Jurkat, Clone E6-1 (cell line): ENCODE results near the gene HRH3.
A peak's percentile ranks its signal among the peaks of the same experiment; 100 is the strongest.

ENCODE experiments used
- DNase-seq: peaks from one replicate; pipeline ENCODE4 v3.0.0-alpha.2; 2011; ENCODE audit warnings: low read depth, low spot score
- H3K4me3 ChIP-seq: 2 replicates; pipeline ENCODE4 v1.5.1; 2011; ENCODE audit warnings: mild to moderate bottlenecking, low read length, control low read depth, moderate library complexity

Gene HRH3

DNA sequence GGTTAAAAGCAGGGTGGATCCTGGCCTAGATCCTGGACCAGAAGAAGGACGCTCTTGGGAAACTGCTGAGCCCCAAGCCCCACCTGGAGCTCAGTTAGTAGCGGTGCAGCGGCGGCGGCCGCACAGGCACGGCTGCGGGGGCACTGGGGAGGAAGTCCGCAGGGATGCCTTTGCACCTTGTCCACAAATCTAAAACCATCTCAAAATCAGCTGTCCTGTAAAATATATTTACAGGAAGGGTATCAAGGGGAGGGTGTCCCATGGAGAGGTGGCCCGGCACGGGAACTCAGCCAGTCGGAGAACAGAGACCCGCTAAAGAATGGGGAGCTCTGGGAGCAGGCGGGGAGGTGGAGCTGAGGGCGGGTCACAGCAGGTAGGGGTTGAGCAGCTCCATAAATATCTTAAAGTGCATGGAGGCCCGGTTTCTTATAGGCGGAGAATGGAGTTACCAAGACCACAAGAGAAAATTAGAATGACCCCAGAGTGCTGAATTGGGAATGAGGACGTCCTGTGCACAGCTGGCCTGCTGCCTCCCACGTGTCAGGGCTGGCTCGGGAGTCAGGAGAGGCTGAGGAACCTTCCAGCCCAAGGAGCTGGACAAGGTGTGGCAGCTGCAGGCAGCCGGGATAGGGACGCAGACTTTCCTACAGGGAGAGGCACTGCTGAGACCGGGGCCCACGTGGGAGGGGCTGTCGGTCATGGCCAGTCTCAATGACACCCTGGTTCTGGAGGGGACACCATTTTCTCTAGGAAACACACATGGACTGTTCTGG is 29.3 kb downstream of the HRH3 start:
- no peak overlapping the region for H3K4me3 ChIP-seq
- DNase-seq = no peak

- no peak for DNase-seq
- H3K4me3 ChIP-seq = no peak overlapping the region
These were observed 32.9 kb downstream of the HRH3 start for GRCh38 chr20:62186887-62187866.

DNA sequence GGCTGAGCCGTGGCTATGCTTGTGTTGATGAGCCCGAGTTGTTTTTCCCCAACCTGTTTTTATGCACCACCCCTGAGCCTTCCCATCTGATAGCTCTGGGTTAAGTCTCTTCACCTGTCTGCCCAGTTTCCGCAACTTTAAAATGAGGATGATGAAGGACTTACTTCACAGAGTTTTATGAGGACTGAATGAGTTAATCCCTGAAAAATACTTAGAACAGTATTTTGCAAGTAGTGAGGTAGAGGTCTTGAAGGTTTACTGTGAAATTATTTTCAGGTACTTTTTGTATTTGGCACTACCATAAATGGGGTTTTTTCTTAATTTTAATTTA is 34.0 kb downstream of the HRH3 start:
- DNase-seq = no peak
- H3K4me3 ChIP-seq = no peak overlapping the region

DNA sequence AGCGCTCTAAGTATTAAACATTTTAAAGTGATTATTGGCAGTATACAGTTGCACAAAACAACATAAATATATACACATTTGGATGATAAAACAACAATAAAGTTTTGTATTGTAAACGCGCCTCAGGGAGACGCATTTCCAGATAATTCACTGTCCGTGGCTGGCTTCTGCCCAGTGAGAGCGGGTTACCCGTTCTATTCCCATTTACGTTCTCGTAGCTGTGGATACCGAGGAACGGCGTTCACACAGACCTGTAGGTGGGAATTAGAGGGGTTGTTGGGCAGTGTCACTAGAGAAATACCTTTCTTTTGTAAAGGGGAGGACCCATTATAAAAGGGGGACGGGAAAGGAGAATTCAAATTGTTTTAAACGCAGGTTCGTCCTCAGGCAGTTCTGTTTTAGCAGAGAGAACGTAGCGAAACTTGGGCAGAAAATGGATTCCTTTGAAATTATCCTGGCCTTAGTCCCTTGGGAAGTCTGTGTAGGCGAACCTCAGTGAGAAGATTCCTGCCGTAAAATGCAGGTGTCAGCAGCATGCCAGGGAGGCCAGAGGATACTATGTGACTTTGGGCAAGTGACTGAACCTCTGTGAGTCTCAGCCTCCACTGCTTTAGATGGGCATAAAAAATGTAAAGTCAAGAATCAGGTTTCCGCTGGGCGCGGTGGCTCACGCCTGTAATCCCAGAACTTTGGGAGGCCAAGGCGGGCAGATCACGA is 36.5 kb downstream of the HRH3 start:
- no peak for DNase-seq
- H3K4me3 ChIP-seq = peak overlapping the region; percentile 95

DNA sequence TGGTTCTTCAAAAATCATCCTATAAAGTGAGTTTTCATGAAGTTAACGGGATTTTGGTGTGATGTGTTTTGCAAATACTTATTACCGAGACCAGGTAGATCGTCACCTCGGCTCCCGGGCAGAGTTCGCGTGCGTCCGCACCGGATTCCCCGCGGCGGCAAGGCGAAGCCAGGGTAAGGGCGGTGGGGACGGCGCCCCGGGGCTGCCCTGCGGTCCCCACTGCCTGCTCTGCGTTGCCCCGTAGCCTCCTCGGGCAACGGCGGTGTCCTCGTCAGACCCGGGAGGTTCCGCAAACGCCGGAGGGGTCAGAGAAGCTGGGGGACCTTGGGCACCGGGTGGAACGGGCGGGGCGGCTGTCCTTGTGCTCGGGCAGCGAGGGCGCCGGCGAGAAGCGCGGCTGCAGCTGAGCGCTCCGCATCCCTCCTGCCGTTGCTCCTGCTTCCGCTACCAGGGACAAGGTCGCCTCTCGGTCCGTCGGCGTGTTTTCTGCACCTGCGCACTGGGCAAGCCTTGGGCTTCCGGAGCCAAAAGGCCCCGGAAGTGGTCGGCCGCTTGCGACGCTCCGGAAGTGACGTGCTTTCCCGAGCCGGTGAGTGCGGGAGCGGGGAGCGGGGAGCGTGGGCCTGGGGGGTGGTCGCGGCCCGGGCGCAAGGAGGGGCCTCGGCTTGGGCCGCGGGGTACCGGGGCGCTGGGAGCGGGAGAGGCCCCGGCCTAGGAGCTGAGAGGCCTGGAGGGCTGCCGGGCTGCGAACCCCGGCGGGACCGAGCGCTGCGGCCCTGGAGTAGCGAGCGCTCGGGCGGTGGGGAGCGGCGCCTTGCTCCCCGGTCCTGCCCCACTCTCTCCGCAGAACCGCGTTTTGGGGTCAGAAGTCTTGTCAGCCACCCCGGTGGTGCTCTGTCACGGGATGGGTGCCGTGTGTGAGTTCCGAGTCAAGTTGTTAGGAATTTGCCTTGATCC is 37.3 kb downstream of the HRH3 start, which contains the start of gene MTG2:
Gene MTG2 (plus strand): TSS at position 560 of the 957 bp plus-strand sequence. CDS start 10,393 bp downstream, outside the sequence.
- peak; percentile 95 for DNase-seq
- H3K4me3 ChIP-seq = peak within 1 kb of the TSS; percentile 95

GRCh38 chr20:62181808-62182207 is 38.3 kb downstream of the HRH3 start:
- DNase-seq = no peak
- H3K4me3 ChIP-seq = peak overlapping the region; percentile 95

- DNase-seq = no peak
- no peak overlapping the region for H3K4me3 ChIP-seq
These were observed 40.9 kb downstream of the HRH3 start for GRCh38 chr20:62179162-62179504.

- H3K4me3 ChIP-seq = no peak overlapping the region
- no peak for DNase-seq
These were observed 41.5 kb downstream of the HRH3 start for GRCh38 chr20:62178316-62179161.

- DNase-seq = no peak
- H3K4me3 ChIP-seq = no peak overlapping the region
These were observed 42.8 kb downstream of the HRH3 start for GRCh38 chr20:62177307-62177706.

DNA sequence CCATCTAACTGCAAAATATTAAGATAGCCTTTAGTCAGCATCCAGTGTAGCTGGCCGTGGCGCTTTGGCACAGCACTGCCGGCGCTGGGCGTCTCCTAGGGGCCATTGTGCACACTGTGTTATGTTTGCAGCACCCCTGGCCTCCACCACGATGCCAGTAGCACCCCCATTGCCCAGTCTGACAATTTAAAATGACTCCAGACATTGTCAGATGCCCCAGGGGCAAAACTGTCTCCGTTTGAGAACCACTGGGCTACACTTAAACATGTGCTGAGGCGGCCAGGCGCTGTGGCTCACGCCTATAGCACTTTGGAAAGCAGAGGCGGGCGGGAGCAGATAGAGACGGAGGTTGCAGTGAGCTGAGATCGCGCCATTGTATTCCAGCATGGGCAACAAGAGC is 43.2 kb downstream of the HRH3 start:
- H3K4me3 ChIP-seq = no peak overlapping the region
- DNase-seq = no peak

DNA sequence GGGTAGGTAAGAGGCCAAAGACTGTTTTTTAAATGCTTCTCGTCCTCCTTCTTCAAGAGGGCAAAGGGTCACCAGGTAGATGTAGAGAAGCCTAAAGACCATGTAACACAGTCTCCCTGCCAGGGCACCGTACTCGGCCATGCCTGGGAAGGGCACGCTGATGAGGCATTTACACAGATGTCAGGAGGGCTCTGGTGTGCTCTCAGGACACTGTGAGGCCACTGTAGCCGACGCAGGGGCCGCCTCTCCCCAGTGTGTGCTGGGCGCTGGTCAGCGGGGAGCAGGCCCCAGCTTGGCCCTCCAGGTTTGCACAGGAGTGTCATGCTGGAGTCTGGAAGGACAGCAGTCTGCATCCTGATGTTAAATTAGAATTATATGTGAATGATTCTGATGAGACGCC is 44.4 kb downstream of the HRH3 start:
- no peak overlapping the region for H3K4me3 ChIP-seq
- DNase-seq = no peak

DNA sequence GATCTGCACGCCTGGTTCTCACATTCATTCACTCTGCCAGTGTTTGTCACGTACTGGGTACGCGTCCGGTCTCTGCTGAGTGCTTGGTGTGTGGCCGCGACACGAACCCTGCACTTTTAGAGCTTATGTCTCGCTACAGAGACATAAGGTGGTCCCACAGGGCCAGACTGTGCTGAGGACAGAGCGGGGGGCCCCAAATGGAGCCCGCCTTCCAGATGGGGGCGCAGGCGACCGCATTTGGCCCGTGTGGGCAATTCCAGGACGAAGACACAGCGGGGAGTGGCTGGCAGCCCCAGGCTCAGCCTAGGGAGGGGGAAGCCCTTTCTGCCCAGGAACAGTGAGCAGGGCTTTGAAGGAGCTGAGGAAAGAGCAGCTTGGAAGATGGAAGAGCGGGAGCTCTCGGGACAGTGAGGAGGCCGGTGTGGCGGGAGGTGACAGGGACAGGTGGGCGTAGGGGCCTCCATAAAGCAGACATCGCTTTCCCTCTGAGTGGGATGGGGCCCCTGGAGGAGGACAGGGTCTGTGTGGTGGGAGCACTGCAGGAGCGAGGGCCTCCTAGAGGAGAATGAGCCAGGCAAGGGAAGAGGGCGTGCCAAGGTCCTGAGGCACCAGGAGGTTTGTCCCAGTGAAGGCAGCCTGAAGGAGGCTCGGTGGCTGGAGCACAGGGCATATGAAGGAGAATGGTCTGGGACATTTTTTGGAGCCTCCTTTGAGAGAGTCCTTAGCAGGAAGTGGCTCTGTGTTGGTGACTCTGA is 45.0 kb downstream of the HRH3 start:
- H3K4me3 ChIP-seq = no peak overlapping the region
- no peak for DNase-seq

DNA sequence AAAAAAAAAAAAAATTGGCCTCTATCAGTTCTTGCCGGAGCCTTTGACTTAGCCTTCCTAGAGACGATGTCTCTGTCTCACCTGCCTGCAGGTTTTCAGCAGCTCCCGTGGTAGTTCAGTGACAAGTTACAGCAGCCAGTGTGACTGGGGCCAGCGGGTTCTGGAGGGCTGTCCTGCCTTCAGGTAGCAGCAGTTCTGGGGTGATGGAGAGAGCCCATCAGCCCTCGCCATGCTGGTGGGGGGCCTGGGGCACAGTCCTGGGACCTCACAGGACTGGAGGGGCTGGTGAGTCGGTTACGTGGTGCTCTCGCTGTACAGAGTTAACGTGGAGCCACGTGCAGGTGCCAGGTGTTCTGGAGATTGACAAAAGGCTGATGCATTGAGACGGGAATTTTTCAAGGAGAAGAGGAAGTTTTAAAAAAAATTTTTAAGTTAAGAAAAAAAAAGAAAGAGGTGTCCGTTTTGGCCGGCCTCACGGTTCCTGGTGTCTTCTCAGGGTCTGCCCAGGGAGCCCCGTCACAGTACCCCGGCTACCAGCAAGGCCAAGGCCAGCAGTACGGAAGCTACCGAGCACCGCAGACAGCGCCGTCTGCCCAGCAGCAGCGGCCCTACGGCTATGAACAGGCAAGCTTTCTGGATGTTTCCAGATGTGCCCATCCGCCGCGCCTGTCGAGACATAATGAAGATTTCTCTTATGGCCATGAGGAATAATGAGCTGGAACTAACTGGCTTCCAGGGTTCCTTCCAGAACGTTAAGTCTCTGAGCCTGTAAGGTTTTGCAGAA is 45.9 kb downstream of the HRH3 start:
- no peak for DNase-seq
- H3K4me3 ChIP-seq = no peak overlapping the region

GRCh38 chr20:62172666-62173065 is 47.4 kb downstream of the HRH3 start:
- no peak for DNase-seq
- no peak overlapping the region for H3K4me3 ChIP-seq

GRCh38 chr20:62171245-62171644 is 48.8 kb downstream of the HRH3 start:
- DNase-seq = no peak
- H3K4me3 ChIP-seq = no peak overlapping the region

DNA sequence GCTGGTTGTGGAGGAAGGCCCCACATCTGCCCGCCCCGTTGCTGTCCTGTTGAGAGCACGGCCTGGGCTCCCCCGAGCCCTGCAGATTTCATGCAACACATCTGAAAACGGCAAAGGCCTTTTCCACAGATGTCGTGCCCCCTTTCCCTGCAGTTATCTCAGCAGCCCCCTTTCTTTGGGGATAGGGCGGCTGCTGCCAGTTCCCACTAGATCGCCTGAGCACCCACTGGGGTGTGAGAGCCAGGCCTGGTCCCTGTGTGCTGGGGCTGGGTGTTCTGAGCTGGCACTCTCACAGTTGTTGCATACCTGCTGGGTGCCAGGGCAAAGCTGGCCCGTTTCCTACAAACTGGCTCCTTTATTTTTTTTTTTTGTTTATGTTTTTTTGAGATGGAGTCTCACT is 49.5 kb downstream of the HRH3 start:
- no peak overlapping the region for H3K4me3 ChIP-seq
- DNase-seq = no peak
